IMR-90 (cell line): ENCODE results near the gene SRGAP3. TPM values are rescaled to one million over a fixed set of nuclear protein-coding genes. Genes with fewer than 3 reads are reported as not detected.

Experiments used
- ATAC-seq: fragments of 200-7000 bp; cut with Tn5 transposase; 2 replicates; pipeline ENCODE4 v1.9.1; 2020; ENCODE audit warnings: low read depth, mild to moderate bottlenecking, moderate library complexity
- BruUV-seq: library from RNA; stranded (reverse); fragments of 400-500 nt; replicated peaks from 2 replicates; lab custom pipeline; 2021; lab: Mats Ljungman, UMichigan
- CTCF ChIA-PET: fragments of 300-600 bp; formaldehyde crosslinking; extraction: SDS; loops from one replicate; lab custom pipeline; 2021; ENCODE audit warnings: antibody characterized with exemption; lab: Yijun Ruan, JAX
- POLR2A ChIA-PET: fragments of 300-600 bp; sonication (Branson Sonifier 250); formaldehyde crosslinking; loops from one replicate; lab custom pipeline; 2022; ENCODE audit warnings: antibody characterized with exemption; ENCODE audit not compliant: unreplicated experiment; lab: Charles Lee
- DNase-seq: peaks from one replicate; pipeline ENCODE4 v3.0.0; 2013
- H2AFZ ChIP-seq: replicated peaks from 2 replicates; pipeline ENCODE3; 2013; ENCODE audit warnings: low read length, mild to moderate bottlenecking; ENCODE audit not compliant: poor library complexity
- H2AK5ac ChIP-seq: 2 replicates; pipeline ENCODE4 v1.6.1; 2013; ENCODE audit warnings: low read depth, low read length, inconsistent platforms
- H2AK9ac ChIP-seq: replicated peaks from 2 replicates; pipeline ENCODE3; 2013; ENCODE audit warnings: mild to moderate bottlenecking, low read depth, low read length, moderate library complexity; ENCODE audit not compliant: poor library complexity
- H2BK120ac ChIP-seq: 2 replicates; pipeline ENCODE4 v1.6.1; 2013; ENCODE audit warnings: low read depth, low read length, inconsistent platforms
- H2BK15ac ChIP-seq: 3 replicates; pipeline ENCODE4 v1.6.1; 2013; ENCODE audit warnings: low read depth, low read length, inconsistent platforms
- H2BK20ac ChIP-seq: 2 replicates; pipeline ENCODE4 v1.6.1; 2013; ENCODE audit warnings: low read depth, mild to moderate bottlenecking, inconsistent platforms, low read length, moderate library complexity
- H2BK5ac ChIP-seq: 2 replicates; pipeline ENCODE4 v1.6.1; 2013; ENCODE audit warnings: mild to moderate bottlenecking, low read depth, low read length, inconsistent platforms; ENCODE audit not compliant: poor library complexity, severe bottlenecking
- H3K14ac ChIP-seq: replicated peaks from 2 replicates; pipeline ENCODE4 v1.6.1; 2013; ENCODE audit warnings: low read depth, low read length, inconsistent platforms
- H3K18ac ChIP-seq: 2 replicates; pipeline ENCODE4 v1.6.1; 2013; ENCODE audit warnings: low read depth, low read length, control low read depth
- H3K23ac ChIP-seq: 2 replicates; pipeline ENCODE4 v1.6.1; 2013; ENCODE audit warnings: low read depth, low read length, inconsistent platforms
- H3K27ac ChIP-seq: 2 replicates; pipeline ENCODE4 v1.5.1; 2013; ENCODE audit warnings: mild to moderate bottlenecking, control low read depth, low read length; ENCODE audit not compliant: insufficient read depth
- H3K27me3 ChIP-seq: 2 replicates; pipeline ENCODE4 v1.6.1; 2013; ENCODE audit warnings: low read length; ENCODE audit not compliant: control insufficient read depth, insufficient read depth
- H3K36me3 ChIP-seq: 2 replicates; pipeline ENCODE4 v1.6.1; 2013; ENCODE audit warnings: low read length, mixed read lengths; ENCODE audit not compliant: control insufficient read depth, insufficient read depth
- H3K4ac ChIP-seq: 2 replicates; pipeline ENCODE4 v1.6.1; 2013; ENCODE audit warnings: low read depth, low read length, inconsistent platforms
- H3K4me1 ChIP-seq: 2 replicates; pipeline ENCODE4 v1.6.1; 2013; ENCODE audit warnings: low read length, mixed read lengths; ENCODE audit not compliant: control insufficient read depth, insufficient read depth
- H3K4me2 ChIP-seq: 2 replicates; pipeline ENCODE4 v1.6.1; 2013; ENCODE audit warnings: low read depth, mild to moderate bottlenecking, control low read depth, low read length, moderate library complexity
- H3K4me3 ChIP-seq: 2 replicates; pipeline ENCODE4 v1.5.1; 2013; ENCODE audit warnings: low read depth, mild to moderate bottlenecking, control low read depth, low read length, moderate library complexity; ENCODE audit not compliant: insufficient read depth
- H3K56ac ChIP-seq: 2 replicates; pipeline ENCODE4 v1.6.1; 2013; ENCODE audit warnings: low read length, inconsistent platforms; ENCODE audit not compliant: insufficient read depth; ENCODE audit errors: extremely low read depth
- H3K79me1 ChIP-seq, 2 experiments: 2 replicates each; pipeline ENCODE4 v1.6.1; 2013; ENCODE audit warnings: low read length in 2 of 2, inconsistent platforms in 1 of 2, low read depth in 1 of 2
- H3K9ac ChIP-seq: 2 replicates; pipeline ENCODE4 v1.6.1; 2013; ENCODE audit warnings: low read depth, low read length, control low read depth
- H3K9me1 ChIP-seq: 2 replicates; pipeline ENCODE4 v1.6.1; 2013; ENCODE audit warnings: low read length, inconsistent platforms; ENCODE audit not compliant: insufficient read depth
- H3K9me3 ChIP-seq: 2 replicates; pipeline ENCODE4 v1.6.1; 2013; ENCODE audit warnings: low read length; ENCODE audit not compliant: control insufficient read depth, insufficient read depth
- H4K20me1 ChIP-seq: 2 replicates; pipeline ENCODE4 v1.6.1; 2013; ENCODE audit warnings: low read length, inconsistent platforms; ENCODE audit not compliant: insufficient read depth
- H4K5ac ChIP-seq: 2 replicates; pipeline ENCODE4 v1.6.1; 2013; ENCODE audit warnings: mild to moderate bottlenecking, low read depth, low read length, control low read depth
- H4K8ac ChIP-seq, 2 experiments: 2 replicates each; pipeline ENCODE4 v1.6.1; 2013; ENCODE audit warnings: low read depth in 2 of 2, low read length in 2 of 2, control low read depth in 1 of 2, inconsistent platforms in 1 of 2
- H4K91ac ChIP-seq: 2 replicates; pipeline ENCODE4 v1.6.1; 2013; ENCODE audit warnings: low read depth, low read length, inconsistent platforms; ENCODE audit not compliant: insufficient read depth
- BHLHE40 ChIP-seq: fragments of 150-350 bp; IDR thresholded peaks from 2 replicates; pipeline ENCODE4 v1.6.1; 2016; ENCODE audit warnings: mild to moderate bottlenecking, low read depth, low read length
- CEBPB ChIP-seq: IDR thresholded peaks from 2 replicates; pipeline ENCODE4 v1.6.1; 2012; ENCODE audit warnings: low read depth, low read length, improper control_type of control experiment
- CHD1 ChIP-seq: IDR thresholded peaks from 2 replicates; pipeline ENCODE4 v1.6.1; 2012; ENCODE audit warnings: low read depth, low read length, improper control_type of control experiment
- FOS ChIP-seq: fragments of 150-350 bp; IDR thresholded peaks from 2 replicates; pipeline ENCODE4 v1.6.1; 2016; ENCODE audit warnings: low read depth, low read length
- MAFK ChIP-seq: IDR thresholded peaks from 2 replicates; pipeline ENCODE4 v1.6.1; 2012; ENCODE audit warnings: low read depth, low read length, improper control_type of control experiment
- MAZ ChIP-seq: IDR thresholded peaks from 2 replicates; pipeline ENCODE4 v1.6.1; 2012; ENCODE audit warnings: low read depth, mild to moderate bottlenecking, low read length, improper control_type of control experiment, moderate library complexity, borderline replicate concordance
- MXI1 ChIP-seq: IDR thresholded peaks from 2 replicates; pipeline ENCODE4 v1.6.1; 2012; ENCODE audit warnings: low read depth, mild to moderate bottlenecking, low read length, moderate library complexity, borderline replicate concordance
- POLR2A ChIP-seq: IDR thresholded peaks from 2 replicates; pipeline ENCODE4 v1.6.1; 2012; ENCODE audit warnings: mild to moderate bottlenecking, low read depth, low read length
- RAD21 ChIP-seq: IDR thresholded peaks from 2 replicates; pipeline ENCODE4 v1.6.1; 2012; ENCODE audit warnings: low read length, improper control_type of control experiment
- RCOR1 ChIP-seq: IDR thresholded peaks from 2 replicates; pipeline ENCODE4 v1.6.1; 2012; ENCODE audit warnings: mild to moderate bottlenecking, low read length, improper control_type of control experiment; ENCODE audit not compliant: insufficient replicate concordance
- RFX5 ChIP-seq: IDR thresholded peaks from 2 replicates; pipeline ENCODE4 v1.8.0; 2012; ENCODE audit warnings: low read depth, mild to moderate bottlenecking, low read length, moderate library complexity
- SMC3 ChIP-seq: fragments of 150-350 bp; IDR thresholded peaks from 2 replicates; pipeline ENCODE4 v1.6.1; 2016; ENCODE audit warnings: low read depth, mild to moderate bottlenecking, antibody characterized with exemption, low read length, moderate library complexity
- WGBS, 2 experiments: methylation state at CpG; one replicate each; pipeline versions ENCODE4 v1.1.5 to v1.1.7; 2013; ENCODE audit warnings: missing lambda C conversion rate in 2 of 2; ENCODE audit not compliant: insufficient read length in 1 of 2; ENCODE audit errors: extremely low coverage in 2 of 2; 5-methylcytosine and 5-hydroxymethylcytosine counted together
- dilution Hi-C: fragments of 300-500 bp; cut with HindIII; formaldehyde crosslinking; loops from one replicate; pipeline ENCODE4 v1.14.3; 2018; ENCODE audit warnings: low sequenced_read_pairs; ENCODE audit not compliant: unreplicated experiment
- in situ Hi-C: fragments of 300-500 bp; cut with MboI; formaldehyde crosslinking; loops from 3 replicates; pipeline ENCODE4 v1.14.3; 2019; ENCODE audit warnings: low sequenced_read_pairs, inconsistent platforms, mixed read lengths
- intact Hi-C: fragments of 100-400 bp; cut with micrococcal nuclease; formaldehyde crosslinking; loops from 2 replicates; pipeline ENCODE4 v1.10.0; 2022
- polyA plus RNA-seq, 3 experiments: library from polyadenylated mRNA; depleted of rRNA; stranded (reverse); fragments of >200 nt; gene quantifications; 2 replicates each; pipeline ENCODE4 v1.2.3, GENCODE V29; 2012; ENCODE audit warnings: low replicate concordance in 1 of 3
- total RNA-seq: library from RNA; depleted of rRNA; stranded (reverse); fragments of >200 nt; gene quantifications from 2 replicates; pipeline ENCODE4 v1.2.3, GENCODE V29; 2012
- TF ChIP-seq, protein P1 (sequence below): conservative IDR thresholded peaks from 2 replicates; pipeline ENCODE4 v1.5.1; 2012; ENCODE audit warnings: mild to moderate bottlenecking, low read depth, low read length, improper control_type of control experiment
- TF ChIP-seq, protein P2 (sequence below): fragments of 150-350 bp; IDR thresholded peaks from 2 replicates; pipeline ENCODE4 v1.6.1; 2017; ENCODE audit warnings: mild to moderate bottlenecking, antibody characterized with exemption, low read length, low read depth
- TF ChIP-seq, protein P3 (sequence below): fragments of 150-350 bp; IDR thresholded peaks from 2 replicates; pipeline ENCODE4 v1.6.1; 2016; ENCODE audit warnings: low read depth, mild to moderate bottlenecking, low read length, moderate library complexity, borderline replicate concordance

The SRGAP3 gene
- total and polyA plus RNA-seq, 2 of the 4 experiments (the other 2 are of a cell fraction), result 0.68 to 1.4 TPM

- Histone ChIP-seq H2BK120ac (no peak overlapping the region), H3K79me1 (no peaks in the 10 kb centered on the region), H3K4me1 (peaks cover 4% of the 10 kb centered on the region; the same call in 1 of the 2 replicates), H4K91ac (no peak overlapping the region), H3K36me3 (no peaks in the 10 kb centered on the region), H2BK20ac (no peak overlapping the region), H3K9me1 (no peaks in the 10 kb centered on the region), H3K27me3 (no peaks in the 10 kb centered on the region; the same call in none of the 2 replicates), H3K56ac (no peak overlapping the region), H3K27ac (no peak overlapping the region), H4K8ac (no peak overlapping the region), H3K4me3 (no peak overlapping the region), H2AK9ac (no peak overlapping the region), H2BK15ac (no peak overlapping the region), H4K20me1 (no peaks in the 10 kb centered on the region), H2AFZ (no peak overlapping the region), H3K18ac (no peak overlapping the region), H3K4ac (no peak overlapping the region), H3K14ac (no peak overlapping the region), H2AK5ac (no peak overlapping the region), H4K5ac (no peak overlapping the region), H3K23ac (no peak overlapping the region), H2BK5ac (no peak overlapping the region), H3K9me3 (no peaks in the 10 kb centered on the region), H3K4me2 (no peak overlapping the region; the same call in 1 of the 2 replicates), H3K9ac (no peak overlapping the region)
- ChIA-PET CTCF (no interaction called here), POLR2A (no interaction called here)
- no CpG with 5 or more reads among the region's 5 CpGs for WGBS, 2 experiments
- in situ Hi-C loops, result no loop called here
- dilution Hi-C loops, result no loop called here
- ATAC-seq (no peak; the same call in none of the 2 replicates), DNase-seq (peak; percentile 35)
- TF ChIP-seq MAFK (no peak), CHD1 (no peak), POLR2A (no peak), SMC3 (no peak), RCOR1 (no peak), RAD21 (no peak), RFX5 (no peak), MAZ (no peak), MXI1 (no peak), FOS (no peak), CEBPB (no peak), BHLHE40 (no peak)
- TF ChIP-seq, protein P1, sequence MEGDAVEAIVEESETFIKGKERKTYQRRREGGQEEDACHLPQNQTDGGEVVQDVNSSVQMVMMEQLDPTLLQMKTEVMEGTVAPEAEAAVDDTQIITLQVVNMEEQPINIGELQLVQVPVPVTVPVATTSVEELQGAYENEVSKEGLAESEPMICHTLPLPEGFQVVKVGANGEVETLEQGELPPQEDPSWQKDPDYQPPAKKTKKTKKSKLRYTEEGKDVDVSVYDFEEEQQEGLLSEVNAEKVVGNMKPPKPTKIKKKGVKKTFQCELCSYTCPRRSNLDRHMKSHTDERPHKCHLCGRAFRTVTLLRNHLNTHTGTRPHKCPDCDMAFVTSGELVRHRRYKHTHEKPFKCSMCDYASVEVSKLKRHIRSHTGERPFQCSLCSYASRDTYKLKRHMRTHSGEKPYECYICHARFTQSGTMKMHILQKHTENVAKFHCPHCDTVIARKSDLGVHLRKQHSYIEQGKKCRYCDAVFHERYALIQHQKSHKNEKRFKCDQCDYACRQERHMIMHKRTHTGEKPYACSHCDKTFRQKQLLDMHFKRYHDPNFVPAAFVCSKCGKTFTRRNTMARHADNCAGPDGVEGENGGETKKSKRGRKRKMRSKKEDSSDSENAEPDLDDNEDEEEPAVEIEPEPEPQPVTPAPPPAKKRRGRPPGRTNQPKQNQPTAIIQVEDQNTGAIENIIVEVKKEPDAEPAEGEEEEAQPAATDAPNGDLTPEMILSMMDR, result no peak
- TF ChIP-seq, protein P2, sequence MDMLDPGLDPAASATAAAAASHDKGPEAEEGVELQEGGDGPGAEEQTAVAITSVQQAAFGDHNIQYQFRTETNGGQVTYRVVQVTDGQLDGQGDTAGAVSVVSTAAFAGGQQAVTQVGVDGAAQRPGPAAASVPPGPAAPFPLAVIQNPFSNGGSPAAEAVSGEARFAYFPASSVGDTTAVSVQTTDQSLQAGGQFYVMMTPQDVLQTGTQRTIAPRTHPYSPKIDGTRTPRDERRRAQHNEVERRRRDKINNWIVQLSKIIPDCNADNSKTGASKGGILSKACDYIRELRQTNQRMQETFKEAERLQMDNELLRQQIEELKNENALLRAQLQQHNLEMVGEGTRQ, result no peak
- TF ChIP-seq, protein P3, sequence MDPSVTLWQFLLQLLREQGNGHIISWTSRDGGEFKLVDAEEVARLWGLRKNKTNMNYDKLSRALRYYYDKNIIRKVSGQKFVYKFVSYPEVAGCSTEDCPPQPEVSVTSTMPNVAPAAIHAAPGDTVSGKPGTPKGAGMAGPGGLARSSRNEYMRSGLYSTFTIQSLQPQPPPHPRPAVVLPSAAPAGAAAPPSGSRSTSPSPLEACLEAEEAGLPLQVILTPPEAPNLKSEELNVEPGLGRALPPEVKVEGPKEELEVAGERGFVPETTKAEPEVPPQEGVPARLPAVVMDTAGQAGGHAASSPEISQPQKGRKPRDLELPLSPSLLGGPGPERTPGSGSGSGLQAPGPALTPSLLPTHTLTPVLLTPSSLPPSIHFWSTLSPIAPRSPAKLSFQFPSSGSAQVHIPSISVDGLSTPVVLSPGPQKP, result no peak
- intact Hi-C loops, result no loop called here
- BruUV-seq, result no TSS peak
These were observed 221.3 kb downstream of the SRGAP3 start for GRCh38 chr3:9028134-9028533.
